ENCODE results near the gene DEXI. TPM values are rescaled to one million over a fixed set of nuclear protein-coding genes. Genes with fewer than 3 reads are reported as not detected.

The DEXI gene
- total RNA-seq, 1 experiment from 2014 or later: 28.3 TPM

- 100% methylated on average over 1 of the region's 3 CpGs for WGBS (ENCODE audit: extremely low coverage, insufficient read length, low lambda C conversion rate)
- H3K9ac ChIP-seq (ENCODE audit: extremely low read depth, insufficient read length, low read length): no peak overlapping the region
Measured at GRCh38 chr16:10916534-10916933, 25.7 kb downstream of the DEXI start.

More at GRCh38 chr16:10916534-10916933, 25.7 kb downstream of the DEXI start:
- DNase-seq: no peak
- H2AK5ac ChIP-seq (ENCODE audit: insufficient read length, low read length): no peak overlapping the region
- H3K27ac Mint-ChIP-seq: peak overlapping the region in 1 of 3 experiments; percentile 60; a peak in 1 of 7 replicates
- no peak overlapping the region for H3K18ac ChIP-seq (ENCODE audit: insufficient read length, low read depth, low read length)
- no peak overlapping the region for H2BK5ac ChIP-seq (ENCODE audit: insufficient read length, low read length)
- H3K27ac ChIP-seq (ENCODE audit: insufficient read length, low read depth, low read length): no peak overlapping the region
- H2BK120ac ChIP-seq (ENCODE audit: low read depth, low read length, poor library complexity, severe bottlenecking): no peak overlapping the region
- no peak overlapping the region for H3K4ac ChIP-seq (ENCODE audit: low read depth, low read length)
- H2BK15ac ChIP-seq (ENCODE audit: low read depth, low read length): no peak overlapping the region
- H4K20me1 ChIP-seq (ENCODE audit: control insufficient read depth, insufficient read depth, insufficient read length): no peaks in the 10 kb centered on the region
- H3T11ph ChIP-seq (ENCODE audit: low read length): no peak overlapping the region
- no peak overlapping the region for H3K14ac ChIP-seq (ENCODE audit: insufficient read depth, low read length)
- H3K4me2 ChIP-seq (ENCODE audit: insufficient read depth, insufficient read length, low read length): no peak overlapping the region
- no peak overlapping the region for H4K5ac ChIP-seq (ENCODE audit: insufficient read length, low read depth, low read length)
- H3K9me3 Mint-ChIP-seq: no peaks in the 10 kb centered on the region; a peak in 1 of 5 replicates
- no peak overlapping the region for H4K8ac ChIP-seq (replicated peaks; ENCODE audit: insufficient read length, low read depth, low read length)
- no peaks in the 10 kb centered on the region; the same call in 1 of the 2 replicates for H3K27me3 Mint-ChIP-seq (ENCODE audit: low read depth)
- no peaks in the 10 kb centered on the region for H3K36me3 Mint-ChIP-seq (ENCODE audit: insufficient read depth in 1 of 3, low read depth in 3 of 3)
- no peak overlapping the region for H4K91ac ChIP-seq (ENCODE audit: insufficient read length, low read depth, low read length)
- H2AFZ ChIP-seq (ENCODE audit: low read length): no peak overlapping the region
- peaks cover 5 to 7% of the 10 kb centered on the region in 2 experiments for H3K4me1 Mint-ChIP-seq
- no peak overlapping the region for H2BK12ac ChIP-seq (ENCODE audit: insufficient read length, low read depth, low read length)
- no peak overlapping the region for H3K23ac ChIP-seq (ENCODE audit: insufficient read length, low read depth, low read length)
- no peaks in the 10 kb centered on the region for H3K9me3 ChIP-seq (ENCODE audit: control insufficient read depth, low read depth, low read length)
- no peaks in the 10 kb centered on the region for H3K27me3 ChIP-seq (ENCODE audit: insufficient read depth, low read length)
- H3K56ac ChIP-seq (ENCODE audit: insufficient read length, low read depth, low read length): no peak overlapping the region
- no peak overlapping the region for H3K4me3 Mint-ChIP-seq
- no peak for TF ChIP-seq CTCF (conservative IDR thresholded peaks at IDR 0.05)
- H3K23me2 ChIP-seq (ENCODE audit: insufficient read length, low read depth, low read length, poor library complexity, severe bottlenecking): no peaks in the 10 kb centered on the region
- no peaks in the 10 kb centered on the region for H3K79me1 ChIP-seq (ENCODE audit: insufficient read depth, low read depth, low read length, poor library complexity, severe bottlenecking)
- no peaks in the 10 kb centered on the region for H3K79me2 ChIP-seq (ENCODE audit: insufficient read depth, low read length)
- H3K4me1 ChIP-seq (ENCODE audit: insufficient read depth, low read length): no peaks in the 10 kb centered on the region; the same call in 1 of the 2 replicates
- no peak overlapping the region for H2BK20ac ChIP-seq (ENCODE audit: low read depth, low read length, poor library complexity, severe bottlenecking)

Measured in H9 (cell line).